Gastrocnemius medialis (tissue), 4 donors: ENCODE data around the gene ADARB2. TPM values are rescaled to one million over a fixed set of nuclear protein-coding genes. Genes with fewer than 3 reads are reported as not detected.

Experiments
- ATAC-seq, 2 donors: fragments of 150-250 bp; one replicate each; pipeline ENCODE4 v1.9.1; 2016
- DNase-seq, 2 donors: peaks; one replicate each; pipeline ENCODE4 v3.0.0-alpha.2; 2019
- H3K27ac ChIP-seq, 4 donors: fragments of 200-600 bp; sonication (generic); 1 replicate in 1 of 4; 2 replicates in 3 of 4; pipeline ENCODE4 v1.5.1; 2016 to 2018; ENCODE audit warnings: mild to moderate bottlenecking in 2 of 4, moderate library complexity in 1 of 4
- H3K27me3 ChIP-seq, 3 donors: fragments of 200-600 bp; sonication (generic) in 2 of 3; 1 replicate in 1 of 3; 2 replicates in 2 of 3; pipeline versions ENCODE4 v1.5.1 to v1.6.0; 2016 to 2019; ENCODE audit warnings: mild to moderate bottlenecking in 1 of 3, moderate library complexity in 1 of 3
- H3K36me3 ChIP-seq, 2 donors: fragments of 200-600 bp; sonication (generic) in 1 of 2; one replicate each; pipeline ENCODE4 v1.5.1; 2017 to 2018
- H3K4me1 ChIP-seq, 2 donors: fragments of 200-600 bp; sonication (generic) in 1 of 2; one replicate each; pipeline ENCODE4 v1.5.1; 2016 to 2017; ENCODE audit warnings: mild to moderate bottlenecking in 2 of 2
- H3K4me3 ChIP-seq, 4 donors: fragments of 200-600 bp; sonication (generic) in 3 of 4; 1 replicate in 1 of 4; 2 replicates in 3 of 4; pipeline ENCODE4 v1.5.1; 2016 to 2019; ENCODE audit warnings: mild to moderate bottlenecking in 2 of 4
- H3K9me3 ChIP-seq, 3 donors: fragments of 200-600 bp; sonication (generic) in 2 of 3; 1 replicate in 1 of 3; 2 replicates in 2 of 3; pipeline ENCODE4 v1.5.1; 2016 to 2019
- CTCF ChIP-seq, 5 experiments: fragments of 450-650 bp in 3 of 5; fragments of 200-600 bp in 2 of 5; sonication (generic) in 2 of 5; IDR thresholded peaks in 4 of 5; conservative IDR thresholded peaks in 1 of 5; 1 replicate in 4 of 5; 2 replicates in 1 of 5; pipeline ENCODE4 v1.5.1; 2016 to 2019; ENCODE audit warnings: antibody characterized with exemption in 5 of 5, mild to moderate bottlenecking in 3 of 5, moderate library complexity in 3 of 5
- POLR2A ChIP-seq, 2 donors: fragments of 450-650 bp; IDR thresholded peaks; one replicate each; pipeline ENCODE4 v1.6.1; 2017; ENCODE audit warnings: antibody characterized with exemption in 2 of 2, mild to moderate bottlenecking in 2 of 2, moderate library complexity in 2 of 2
- in situ Hi-C, 4 donors: fragments of 200-750 bp; cut with MboI; loops; one replicate each; pipeline versions ENCODE4 v1.15.0 to v1.8.0; 2017; ENCODE audit warnings: low sequenced_read_pairs in 4 of 4
- intact Hi-C: fragments of 100-400 bp; cut with DNase I; formaldehyde crosslinking; loops from one replicate; pipeline ENCODE4 v1.15.1; 2023; ENCODE audit warnings: low total_unique reads
- total RNA-seq, 4 donors: library from RNA; depleted of rRNA; stranded (reverse); fragments of >200 nt; gene quantifications; one replicate each; pipeline versions ENCODE4 v1.1.0 to v1.2.3, GENCODE V29; 2016

The ADARB2 gene
- total RNA-seq, 4 donors from 2014 or later = 0.07 to 0.87 (median 0.10) TPM

- Histone ChIP-seq H3K4me3 (no peak overlapping the region), H3K27me3 (peaks cover 0 to 1% (median 0%) of the 10 kb centered on the region in 3 donors), H3K27ac (no peak overlapping the region), H3K36me3 (no peaks in the 10 kb centered on the region), H3K9me3 (no peaks in the 10 kb centered on the region), H3K4me1 (no peaks in the 10 kb centered on the region)
- no peak for ATAC-seq
- TF ChIP-seq CTCF (IDR thresholded peaks at IDR 0.05 in 4 of 5, conservative IDR thresholded peaks at IDR 0.05 in 1 of 5) (no peak), POLR2A (IDR thresholded peaks at IDR 0.05) (no peak)
- no peak for DNase-seq
- in situ Hi-C loops = no loop called here
- intact Hi-C loops = no loop called here
These were observed 24.2 kb downstream of the ADARB2 start for GRCh38 chr10:1712944-1713671.

- DNase-seq = no peak
- Histone ChIP-seq H3K27me3 (no peaks in the 10 kb centered on the region), H3K4me1 (no peaks in the 10 kb centered on the region), H3K9me3 (no peaks in the 10 kb centered on the region), H3K4me3 (no peak overlapping the region), H3K27ac (no peak overlapping the region), H3K36me3 (no peaks in the 10 kb centered on the region)
- intact Hi-C loops (no loop called here), in situ Hi-C loops (no loop called here)
- no peak for TF ChIP-seq CTCF (IDR thresholded peaks at IDR 0.05 in 4 of 5, conservative IDR thresholded peaks at IDR 0.05 in 1 of 5)
- no peak for ATAC-seq
These were observed 25.0 kb downstream of the ADARB2 start for GRCh38 chr10:1712314-1712713.

- Histone ChIP-seq H3K36me3 (no peaks in the 10 kb centered on the region), H3K9me3 (no peaks in the 10 kb centered on the region), H3K4me1 (no peaks in the 10 kb centered on the region), H3K27me3 (no peaks in the 10 kb centered on the region), H3K27ac (no peak overlapping the region), H3K4me3 (no peak overlapping the region)
- no peak for TF ChIP-seq POLR2A (IDR thresholded peaks at IDR 0.05)
- TF ChIP-seq CTCF (IDR thresholded peaks at IDR 0.05 in 4 of 5, conservative IDR thresholded peaks at IDR 0.05 in 1 of 5) = no peak
- intact Hi-C loops (no loop called here), in situ Hi-C loops (no loop called here)
- no peak for DNase-seq
- ATAC-seq = no peak
These were observed 28.2 kb downstream of the ADARB2 start for GRCh38 chr10:1709161-1709560.

GRCh38 chr10:1708746-1709145, 28.6 kb downstream of the ADARB2 start:
- Histone ChIP-seq H3K36me3 (no peaks in the 10 kb centered on the region), H3K9me3 (no peaks in the 10 kb centered on the region), H3K27me3 (no peaks in the 10 kb centered on the region), H3K27ac (no peak overlapping the region), H3K4me3 (no peak overlapping the region), H3K4me1 (no peaks in the 10 kb centered on the region)
- TF ChIP-seq CTCF (IDR thresholded peaks at IDR 0.05 in 4 of 5, conservative IDR thresholded peaks at IDR 0.05 in 1 of 5) = no peak
- TF ChIP-seq POLR2A (IDR thresholded peaks at IDR 0.05) = no peak
- ATAC-seq = no peak
- in situ Hi-C loops = no loop called here
- intact Hi-C loops = no loop called here
- DNase-seq = no peak

- intact Hi-C loops = no loop called here
- H3K27me3 ChIP-seq = no peaks in the 10 kb centered on the region
- no peak for ATAC-seq
- in situ Hi-C loops = no loop called here
- no peaks in the 10 kb centered on the region for H3K4me1 ChIP-seq
- no peaks in the 10 kb centered on the region for H3K36me3 ChIP-seq
- H3K4me3 ChIP-seq = no peak overlapping the region
- no peak for DNase-seq
- no peak for TF ChIP-seq CTCF (IDR thresholded peaks at IDR 0.05 in 4 of 5, conservative IDR thresholded peaks at IDR 0.05 in 1 of 5)
- TF ChIP-seq POLR2A (IDR thresholded peaks at IDR 0.05) = no peak
- H3K9me3 ChIP-seq = no peaks in the 10 kb centered on the region
- H3K27ac ChIP-seq = no peak overlapping the region
These were observed 30.6 kb downstream of the ADARB2 start for GRCh38 chr10:1706711-1707110.
